ENCODE data around the gene PDCD10.

GRCh38 chr3:167714871-167715270 is 19.8 kb downstream of the PDCD10 start:
- TF ChIP-seq CTCF (IDR thresholded peaks at IDR 0.05; ENCODE audit: poor library complexity, severe bottlenecking) (no peak), POLR2AphosphoS5 (IDR thresholded peaks at IDR 0.05) (no peak), RAD21 (conservative IDR thresholded peaks at IDR 0.05) (no peak), SMC3 (conservative IDR thresholded peaks at IDR 0.05; ENCODE audit: poor library complexity) (no peak)

Data from neural cell (in vitro differentiated cells).